IMR-90 (cell line): ENCODE results near the gene ATP6V1F.

Experiments
- CHD1 ChIP-seq: IDR thresholded peaks from 2 replicates; pipeline ENCODE4 v1.6.1; 2012; ENCODE audit warnings: low read depth, low read length, improper control_type of control experiment
- MAZ ChIP-seq: IDR thresholded peaks from 2 replicates; pipeline ENCODE4 v1.6.1; 2012; ENCODE audit warnings: low read depth, mild to moderate bottlenecking, low read length, improper control_type of control experiment, moderate library complexity, borderline replicate concordance
- MXI1 ChIP-seq: IDR thresholded peaks from 2 replicates; pipeline ENCODE4 v1.6.1; 2012; ENCODE audit warnings: low read depth, mild to moderate bottlenecking, low read length, moderate library complexity, borderline replicate concordance
- NFE2L2 ChIP-seq: fragments of 150-350 bp; IDR thresholded peaks from 2 replicates; pipeline ENCODE4 v1.6.1; 2016; ENCODE audit warnings: low read depth, mild to moderate bottlenecking, low read length
- POLR2A ChIP-seq: IDR thresholded peaks from 2 replicates; pipeline ENCODE4 v1.6.1; 2012; ENCODE audit warnings: mild to moderate bottlenecking, low read depth, low read length
- RAD21 ChIP-seq: IDR thresholded peaks from 2 replicates; pipeline ENCODE4 v1.6.1; 2012; ENCODE audit warnings: low read length, improper control_type of control experiment
- SMC3 ChIP-seq: fragments of 150-350 bp; IDR thresholded peaks from 2 replicates; pipeline ENCODE4 v1.6.1; 2016; ENCODE audit warnings: low read depth, mild to moderate bottlenecking, antibody characterized with exemption, low read length, moderate library complexity
- TF ChIP-seq, protein P1 (sequence below): conservative IDR thresholded peaks from 2 replicates; pipeline ENCODE4 v1.5.1; 2012; ENCODE audit warnings: mild to moderate bottlenecking, low read depth, low read length, improper control_type of control experiment
- TF ChIP-seq, protein P2 (sequence below): fragments of 150-350 bp; IDR thresholded peaks from 2 replicates; pipeline ENCODE4 v1.6.1; 2017; ENCODE audit warnings: mild to moderate bottlenecking, antibody characterized with exemption, low read length, low read depth

DNA sequence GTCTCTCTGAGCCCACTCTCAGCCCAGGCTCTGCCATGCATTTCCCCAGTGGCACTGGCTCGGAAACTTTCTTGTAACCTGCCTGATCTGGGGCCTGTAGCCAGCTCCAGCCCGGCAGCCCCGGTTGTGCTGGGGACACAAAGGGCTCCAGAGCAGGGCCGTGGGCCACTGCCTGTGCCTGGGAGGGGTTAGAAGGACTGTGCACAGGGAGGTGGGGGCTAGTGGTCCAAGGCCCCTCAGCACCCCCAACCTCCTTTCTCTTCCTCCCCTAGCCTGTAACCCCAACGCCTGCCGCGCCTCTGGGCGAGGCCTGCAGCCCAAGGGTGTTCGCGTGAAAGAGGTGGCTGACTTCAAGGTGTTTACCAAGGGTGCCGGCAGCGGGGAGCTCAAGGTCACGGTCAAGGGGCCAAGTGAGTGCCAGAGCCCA is 22.9 kb upstream of the ATP6V1F start:
- no peak for TF ChIP-seq POLR2A
- TF ChIP-seq, protein P1, sequence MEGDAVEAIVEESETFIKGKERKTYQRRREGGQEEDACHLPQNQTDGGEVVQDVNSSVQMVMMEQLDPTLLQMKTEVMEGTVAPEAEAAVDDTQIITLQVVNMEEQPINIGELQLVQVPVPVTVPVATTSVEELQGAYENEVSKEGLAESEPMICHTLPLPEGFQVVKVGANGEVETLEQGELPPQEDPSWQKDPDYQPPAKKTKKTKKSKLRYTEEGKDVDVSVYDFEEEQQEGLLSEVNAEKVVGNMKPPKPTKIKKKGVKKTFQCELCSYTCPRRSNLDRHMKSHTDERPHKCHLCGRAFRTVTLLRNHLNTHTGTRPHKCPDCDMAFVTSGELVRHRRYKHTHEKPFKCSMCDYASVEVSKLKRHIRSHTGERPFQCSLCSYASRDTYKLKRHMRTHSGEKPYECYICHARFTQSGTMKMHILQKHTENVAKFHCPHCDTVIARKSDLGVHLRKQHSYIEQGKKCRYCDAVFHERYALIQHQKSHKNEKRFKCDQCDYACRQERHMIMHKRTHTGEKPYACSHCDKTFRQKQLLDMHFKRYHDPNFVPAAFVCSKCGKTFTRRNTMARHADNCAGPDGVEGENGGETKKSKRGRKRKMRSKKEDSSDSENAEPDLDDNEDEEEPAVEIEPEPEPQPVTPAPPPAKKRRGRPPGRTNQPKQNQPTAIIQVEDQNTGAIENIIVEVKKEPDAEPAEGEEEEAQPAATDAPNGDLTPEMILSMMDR = no peak
- TF ChIP-seq MAZ = no peak
- no peak for TF ChIP-seq SMC3
- TF ChIP-seq NFE2L2 = no peak
- TF ChIP-seq, protein P2, sequence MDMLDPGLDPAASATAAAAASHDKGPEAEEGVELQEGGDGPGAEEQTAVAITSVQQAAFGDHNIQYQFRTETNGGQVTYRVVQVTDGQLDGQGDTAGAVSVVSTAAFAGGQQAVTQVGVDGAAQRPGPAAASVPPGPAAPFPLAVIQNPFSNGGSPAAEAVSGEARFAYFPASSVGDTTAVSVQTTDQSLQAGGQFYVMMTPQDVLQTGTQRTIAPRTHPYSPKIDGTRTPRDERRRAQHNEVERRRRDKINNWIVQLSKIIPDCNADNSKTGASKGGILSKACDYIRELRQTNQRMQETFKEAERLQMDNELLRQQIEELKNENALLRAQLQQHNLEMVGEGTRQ = no peak
- no peak for TF ChIP-seq RAD21
- no peak for TF ChIP-seq CHD1
- no peak for TF ChIP-seq MXI1
